Cardiac fibroblast (primary cell): ENCODE measurements around the gene AK9.

ENCODE experiments used
- DNase-seq, 2 donors: peaks; one replicate each; pipeline versions ENCODE4 v3.0.0 to v3.0.0-alpha.2; 2010; ENCODE audit warnings: low read depth in 2 of 2
- H3K4me3 ChIP-seq, 2 donors: replicated peaks in 1 of 2; 1 replicate in 1 of 2; 2 replicates in 1 of 2; pipeline ENCODE4 v1.5.1; 2011; ENCODE audit warnings: low read depth in 2 of 2, low read length in 2 of 2, mild to moderate bottlenecking in 2 of 2, moderate library complexity in 1 of 2
- TF ChIP-seq, protein P1 (sequence below): IDR thresholded peaks from one replicate; pipeline ENCODE4 v1.5.1; 2011; ENCODE audit warnings: low read depth, mild to moderate bottlenecking, low read length, inconsistent platforms

Gene AK9

DNA sequence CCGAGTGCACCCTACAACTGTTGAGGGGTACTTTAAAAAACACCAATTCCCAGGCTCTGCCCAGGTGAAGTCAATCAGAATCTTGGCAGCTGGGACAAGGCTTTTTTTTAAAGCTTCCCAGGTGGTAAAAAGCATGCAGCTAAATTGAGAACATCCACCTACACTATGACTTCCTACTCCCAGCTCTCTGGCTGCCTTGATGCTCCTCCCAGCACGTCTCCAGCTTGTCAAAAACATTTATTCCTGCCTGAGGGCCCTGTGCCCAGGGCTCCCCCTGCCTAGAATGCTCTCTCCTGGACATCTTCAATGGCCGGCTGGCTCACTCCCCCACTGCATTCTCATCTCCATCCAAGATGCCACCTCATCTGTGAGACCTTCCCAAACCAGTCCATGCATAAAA lies 217.9 kb downstream of the AK9 start:
- DNase-seq = no peak
- no peak overlapping the region for H3K4me3 ChIP-seq
- TF ChIP-seq, protein P1, sequence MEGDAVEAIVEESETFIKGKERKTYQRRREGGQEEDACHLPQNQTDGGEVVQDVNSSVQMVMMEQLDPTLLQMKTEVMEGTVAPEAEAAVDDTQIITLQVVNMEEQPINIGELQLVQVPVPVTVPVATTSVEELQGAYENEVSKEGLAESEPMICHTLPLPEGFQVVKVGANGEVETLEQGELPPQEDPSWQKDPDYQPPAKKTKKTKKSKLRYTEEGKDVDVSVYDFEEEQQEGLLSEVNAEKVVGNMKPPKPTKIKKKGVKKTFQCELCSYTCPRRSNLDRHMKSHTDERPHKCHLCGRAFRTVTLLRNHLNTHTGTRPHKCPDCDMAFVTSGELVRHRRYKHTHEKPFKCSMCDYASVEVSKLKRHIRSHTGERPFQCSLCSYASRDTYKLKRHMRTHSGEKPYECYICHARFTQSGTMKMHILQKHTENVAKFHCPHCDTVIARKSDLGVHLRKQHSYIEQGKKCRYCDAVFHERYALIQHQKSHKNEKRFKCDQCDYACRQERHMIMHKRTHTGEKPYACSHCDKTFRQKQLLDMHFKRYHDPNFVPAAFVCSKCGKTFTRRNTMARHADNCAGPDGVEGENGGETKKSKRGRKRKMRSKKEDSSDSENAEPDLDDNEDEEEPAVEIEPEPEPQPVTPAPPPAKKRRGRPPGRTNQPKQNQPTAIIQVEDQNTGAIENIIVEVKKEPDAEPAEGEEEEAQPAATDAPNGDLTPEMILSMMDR = no peak

DNA sequence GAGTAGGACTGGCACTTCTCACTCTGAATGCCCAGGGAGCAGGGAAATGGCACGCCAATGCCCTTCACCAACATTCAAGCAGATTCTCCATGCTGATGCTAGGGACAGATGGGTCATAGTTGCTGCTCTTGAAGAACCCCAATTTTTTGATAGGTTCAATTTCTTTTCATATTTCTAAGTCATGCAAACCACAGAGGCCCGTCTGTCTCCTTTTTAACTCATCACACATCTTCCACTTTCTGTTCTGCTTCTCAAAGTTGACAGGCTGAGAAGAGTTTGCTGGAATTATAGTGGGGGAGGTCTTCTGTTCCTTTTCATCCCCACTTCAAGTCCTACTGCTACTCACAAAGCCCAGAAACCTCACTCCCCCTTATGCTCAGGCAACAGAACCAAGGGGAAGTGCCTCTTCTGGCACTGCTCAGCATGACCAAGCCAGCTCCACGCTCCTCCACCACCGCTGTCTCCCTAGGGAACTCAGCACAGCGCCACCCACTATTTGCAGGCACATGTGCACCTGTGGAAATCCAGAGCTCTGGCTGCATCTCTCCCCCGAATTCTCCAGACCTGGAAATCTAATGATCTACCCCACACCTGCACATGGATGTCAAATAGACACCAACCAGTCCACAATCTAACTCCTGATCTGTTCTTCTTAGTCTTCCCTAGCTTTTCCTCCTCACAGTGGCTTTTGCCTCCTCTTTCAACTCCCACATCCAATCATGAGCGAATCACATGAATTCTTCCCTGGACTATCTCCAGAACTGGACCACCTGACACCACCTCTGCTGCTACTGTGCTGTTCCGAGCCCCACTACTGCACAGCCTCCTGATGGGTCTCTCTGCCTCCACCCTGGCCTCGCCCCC lies 218.6 kb downstream of the AK9 start:
- TF ChIP-seq, protein P1 = no peak
- no peak overlapping the region for H3K4me3 ChIP-seq
- DNase-seq = no peak

DNA sequence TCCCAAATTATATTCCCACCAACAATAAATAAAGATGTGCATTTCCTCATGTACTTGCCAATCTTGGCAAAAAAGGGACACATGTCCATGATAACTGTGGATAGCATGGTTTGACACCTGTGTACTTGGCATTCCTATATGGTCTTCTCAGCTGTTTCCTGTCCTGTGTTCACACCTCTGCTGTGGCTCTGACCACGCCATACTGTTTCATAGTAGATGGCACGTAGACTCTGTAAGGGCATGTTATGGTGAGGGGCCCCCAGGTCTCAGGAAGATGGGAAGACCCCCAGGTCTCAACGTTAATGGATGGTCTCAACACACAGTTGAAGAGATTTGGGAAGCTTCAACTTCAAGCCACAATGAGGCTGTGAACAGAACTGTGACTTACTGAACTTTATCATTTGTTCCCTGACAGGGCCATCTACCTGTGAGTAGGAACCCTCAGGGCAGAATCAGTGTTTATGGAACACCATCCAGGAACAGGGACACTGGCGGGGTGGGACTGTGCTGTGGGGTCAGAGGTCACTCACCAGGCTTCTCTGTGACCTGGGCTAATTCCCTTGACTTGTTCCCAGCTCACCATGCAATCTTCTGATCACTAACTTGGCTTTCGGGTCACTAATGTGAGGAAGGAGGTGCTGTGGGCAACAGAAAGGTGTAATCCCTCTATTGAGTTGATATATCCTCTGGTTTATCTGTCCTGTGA lies 219.7 kb downstream of the AK9 start:
- TF ChIP-seq, protein P1 = no peak
- H3K4me3 ChIP-seq = no peak overlapping the region
- DNase-seq = no peak

DNA sequence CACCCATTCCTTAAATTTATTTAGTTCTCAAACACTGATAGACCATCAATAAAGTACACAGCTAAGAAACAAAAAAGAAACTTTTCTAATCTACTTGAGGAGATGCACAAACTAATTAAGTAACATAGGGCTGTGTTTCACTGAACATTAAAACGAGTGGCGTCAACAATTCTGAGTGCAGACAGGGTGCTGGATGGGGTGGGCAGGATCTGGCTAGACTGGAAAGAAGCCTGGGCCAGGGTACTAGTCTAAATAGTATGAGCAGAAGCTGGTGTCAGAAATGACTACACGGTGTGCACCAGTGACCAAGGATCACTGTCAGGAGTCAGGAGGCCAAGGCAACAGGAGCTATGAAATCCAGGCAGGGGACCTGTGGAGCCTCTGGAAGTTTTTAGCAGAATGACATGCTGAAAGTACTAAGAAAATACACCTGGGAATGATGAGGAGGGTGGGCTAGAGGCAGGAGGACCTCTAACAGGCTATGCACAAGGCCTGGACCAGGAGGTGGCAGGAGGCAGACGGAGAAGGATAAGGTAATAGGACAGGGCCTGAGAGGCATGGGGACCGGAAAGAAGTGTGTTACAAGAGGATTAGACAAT lies 221.3 kb downstream of the AK9 start:
- TF ChIP-seq, protein P1 = no peak
- no peak for DNase-seq
- H3K4me3 ChIP-seq = no peak overlapping the region

DNA sequence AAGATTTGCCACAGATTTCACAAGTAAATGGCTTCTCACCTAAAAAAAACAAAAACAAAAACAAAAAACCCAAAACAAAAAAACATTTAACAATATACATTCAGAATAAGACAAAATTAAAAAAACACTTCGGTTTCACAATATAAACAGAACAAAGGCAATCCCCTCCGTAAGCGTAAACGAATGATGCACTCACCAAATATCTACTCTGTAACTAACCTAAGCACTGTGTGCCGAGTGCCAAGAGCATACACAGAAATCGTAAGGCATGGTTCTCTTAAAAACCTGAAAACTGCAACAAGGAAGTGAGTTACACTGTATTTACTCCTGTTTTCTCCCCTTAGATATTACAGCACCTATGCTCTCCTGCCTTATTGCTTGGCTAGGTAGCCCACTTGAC lies 223.3 kb downstream of the AK9 start:
- no peak for DNase-seq
- TF ChIP-seq, protein P1 = no peak
- no peak overlapping the region for H3K4me3 ChIP-seq

DNA sequence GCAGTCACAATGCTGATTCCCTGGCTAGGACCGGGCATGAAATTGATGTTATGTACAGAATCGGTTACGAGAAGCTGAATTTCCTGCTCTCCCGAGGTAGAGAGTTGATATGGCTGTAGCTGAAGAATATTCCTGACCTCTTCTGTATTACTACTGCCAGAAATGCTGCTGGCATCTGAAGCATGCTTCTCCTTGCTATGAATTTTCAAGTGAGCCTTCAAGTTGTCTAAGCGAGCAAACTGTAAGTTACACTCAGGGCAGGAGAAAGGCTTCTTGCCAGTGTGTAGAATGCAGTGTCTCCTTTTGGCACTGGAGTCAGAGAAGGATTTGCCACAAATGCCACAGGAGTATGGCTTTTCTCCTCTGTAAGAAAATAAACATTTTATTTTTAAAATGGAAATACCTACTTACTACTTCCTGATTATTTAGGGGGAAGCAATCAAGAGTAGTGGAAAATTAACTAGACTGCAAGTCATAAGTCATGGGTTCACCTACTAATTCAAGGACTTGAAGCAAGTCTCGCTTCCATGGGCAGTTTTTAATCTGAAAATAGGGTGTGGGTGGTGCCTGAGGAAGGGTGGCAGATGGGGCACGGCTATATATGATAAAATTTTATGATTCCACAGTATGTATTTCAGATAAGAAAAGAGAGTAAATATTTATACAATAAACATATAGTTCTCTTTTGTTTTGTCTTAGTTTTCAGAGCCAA lies 224.6 kb downstream of the AK9 start:
- no peak overlapping the region for H3K4me3 ChIP-seq
- TF ChIP-seq, protein P1 = no peak
- DNase-seq = no peak
